ENCODE measurements around the gene ROR1. TPM values are rescaled to one million over a fixed set of nuclear protein-coding genes. Genes with fewer than 3 reads are reported as not detected.

ROR1 gene
- total and polyA plus RNA-seq, 3 donors from 2014 or later = 3.3 to 5.1 (median 4.6) TPM

- no peak for TF ChIP-seq POLR2A (IDR thresholded peaks at IDR 0.05)
- TF ChIP-seq CTCF (IDR thresholded peaks at IDR 0.05) = no peak
- H3K9me3 ChIP-seq = no peaks in the 10 kb centered on the region
- no peak for DNase-seq
- WGBS, 2 donors = 76 to 81% methylated on average over 7 of the region's 7 CpGs
- H3K36me3 ChIP-seq (ENCODE audit: low read depth, missing control alignments) = no peaks in the 10 kb centered on the region
- H3K4me3 ChIP-seq = no peak overlapping the region
- H3K27me3 ChIP-seq = no peaks in the 10 kb centered on the region
- H3K4me1 ChIP-seq = no peaks in the 10 kb centered on the region
- no peak overlapping the region for H3K27ac ChIP-seq
- intact Hi-C loops (cut with DNase I; ENCODE audit: low total_unique reads) = no loop called here
Observed at GRCh38 chr1:64124704-64125440, 351.1 kb downstream of the ROR1 start.

- WGBS, 2 donors = 53 to 67% methylated on average over 1 of the region's 1 CpG
Observed at GRCh38 chr1:64126581-64126980, 352.8 kb downstream of the ROR1 start.

GRCh38 chr1:64127297-64127696 lies 353.5 kb downstream of the ROR1 start:
- H3K36me3 ChIP-seq (ENCODE audit: low read depth, missing control alignments) = no peaks in the 10 kb centered on the region
- H3K4me3 ChIP-seq = no peak overlapping the region
- H3K9me3 ChIP-seq = no peaks in the 10 kb centered on the region
- intact Hi-C loops (cut with DNase I; ENCODE audit: low total_unique reads) = no loop called here
- no peaks in the 10 kb centered on the region for H3K4me1 ChIP-seq
- TF ChIP-seq POLR2A (IDR thresholded peaks at IDR 0.05) (no peak), CTCF (IDR thresholded peaks at IDR 0.05) (no peak)
- H3K27me3 ChIP-seq = no peaks in the 10 kb centered on the region
- DNase-seq = no peak
- no peak overlapping the region for H3K27ac ChIP-seq
- WGBS, 2 donors = 62 to 63% methylated on average over 3 of the region's 3 CpGs

More at GRCh38 chr1:64126581-64126980, 352.8 kb downstream of the ROR1 start:
- intact Hi-C loops (cut with DNase I; ENCODE audit: low total_unique reads) = no loop called here
- no peaks in the 10 kb centered on the region for H3K27me3 ChIP-seq
- no peak for DNase-seq
- no peak overlapping the region for H3K4me3 ChIP-seq
- H3K27ac ChIP-seq = no peak overlapping the region
- TF ChIP-seq CTCF (IDR thresholded peaks at IDR 0.05) (no peak), POLR2A (IDR thresholded peaks at IDR 0.05) (no peak)
- no peaks in the 10 kb centered on the region for H3K36me3 ChIP-seq (ENCODE audit: low read depth, missing control alignments)
- H3K9me3 ChIP-seq = no peaks in the 10 kb centered on the region
- no peaks in the 10 kb centered on the region for H3K4me1 ChIP-seq

- Histone ChIP-seq H3K27me3 (no peaks in the 10 kb centered on the region), H3K36me3 (ENCODE audit: low read depth, missing control alignments) (no peaks in the 10 kb centered on the region), H3K9me3 (no peaks in the 10 kb centered on the region), H3K27ac (no peak overlapping the region), H3K4me3 (no peak overlapping the region), H3K4me1 (no peaks in the 10 kb centered on the region)
- no peak for DNase-seq
- TF ChIP-seq CTCF (IDR thresholded peaks at IDR 0.05) (no peak), POLR2A (IDR thresholded peaks at IDR 0.05) (no peak)
- intact Hi-C loops (cut with DNase I; ENCODE audit: low total_unique reads) = no loop called here
- WGBS, 2 donors = 78 to 80% methylated on average over 5 of the region's 5 CpGs
Observed at GRCh38 chr1:64129701-64130100, 355.9 kb downstream of the ROR1 start.

GRCh38 chr1:64131155-64131554 lies 357.3 kb downstream of the ROR1 start:
- DNase-seq = no peak
- Histone ChIP-seq H3K4me1 (no peaks in the 10 kb centered on the region), H3K4me3 (no peak overlapping the region), H3K9me3 (no peaks in the 10 kb centered on the region), H3K27me3 (no peaks in the 10 kb centered on the region), H3K27ac (no peak overlapping the region), H3K36me3 (ENCODE audit: low read depth, missing control alignments) (no peaks in the 10 kb centered on the region)
- intact Hi-C loops (cut with DNase I; ENCODE audit: low total_unique reads) = no loop called here
- 84 to 92% methylated on average over 2 of the region's 2 CpGs for WGBS, 2 donors
- TF ChIP-seq POLR2A (IDR thresholded peaks at IDR 0.05) = no peak
- TF ChIP-seq CTCF (IDR thresholded peaks at IDR 0.05) = no peak

All from testis (tissue), 3 donors.